Osteocyte (in vitro differentiated cells): Measurements from ENCODE around the gene ATOSA. TPM values are rescaled to one million over a fixed set of nuclear protein-coding genes. Genes with fewer than 3 reads are reported as not detected.

Source experiments
- DNase-seq: peaks from one replicate; pipeline ENCODE4 v3.0.0; 2021; ENCODE audit warnings: mixed read lengths; ENCODE audit not compliant: unreplicated experiment; ENCODE audit errors: extremely low spot score
- H3K27ac Mint-ChIP-seq: one replicate; pipeline ENCODE4 v1.8.0; 2021; ENCODE audit warnings: mild to moderate bottlenecking, mixed read lengths; ENCODE audit not compliant: unreplicated experiment
- H3K27me3 Mint-ChIP-seq: one replicate; pipeline ENCODE4 v1.8.0; 2021; ENCODE audit warnings: mixed read lengths; ENCODE audit not compliant: unreplicated experiment
- H3K36me3 Mint-ChIP-seq: one replicate; pipeline ENCODE4 v1.8.0; 2021; ENCODE audit warnings: mixed read lengths; ENCODE audit not compliant: unreplicated experiment
- H3K4me1 Mint-ChIP-seq: one replicate; pipeline ENCODE4 v1.8.0; 2021; ENCODE audit warnings: mixed read lengths; ENCODE audit not compliant: unreplicated experiment
- H3K4me3 Mint-ChIP-seq: one replicate; pipeline ENCODE4 v1.8.0; 2021; ENCODE audit warnings: mild to moderate bottlenecking, moderate library complexity, mixed read lengths; ENCODE audit not compliant: unreplicated experiment
- H3K9me3 Mint-ChIP-seq: one replicate; pipeline ENCODE4 v1.8.0; 2021; ENCODE audit warnings: mixed read lengths; ENCODE audit not compliant: unreplicated experiment
- total RNA-seq: library from RNA; stranded (reverse); gene quantifications from 2 replicates; pipeline ENCODE4 v1.2.1, GENCODE V29; 2021
- TF ChIP-seq, protein P1 (sequence below): fragments of 200-600 bp; sonication (generic); IDR thresholded peaks from 2 replicates; pipeline ENCODE4 v1.5.0; 2021; ENCODE audit warnings: antibody characterized with exemption, mild to moderate bottlenecking, moderate library complexity

ATOSA gene
- total RNA-seq, 1 donor from 2014 or later = 33.6 TPM

DNA sequence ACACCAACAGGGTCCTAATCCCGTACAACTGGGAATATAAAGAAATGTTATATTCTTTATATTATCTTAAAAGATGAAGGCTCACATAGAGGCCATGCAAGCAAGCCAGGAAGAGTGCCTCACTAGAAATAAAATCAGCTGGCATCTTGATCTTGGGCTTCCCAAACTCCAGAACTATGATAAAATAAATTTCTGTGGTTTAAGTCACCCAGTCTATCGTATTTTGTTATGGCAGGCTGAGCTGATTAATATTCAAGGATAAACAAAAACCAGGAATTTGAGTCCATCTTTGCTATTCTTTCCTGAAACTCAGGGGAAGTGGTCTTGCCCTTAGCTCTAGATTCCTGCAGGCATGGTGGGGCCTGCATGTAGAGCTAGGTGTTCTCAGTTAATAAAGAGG, 42.7 kb downstream of the ATOSA start:
- H3K27me3 Mint-ChIP-seq = no peaks in the 10 kb centered on the region
- peaks cover 26% of the 10 kb centered on the region for H3K36me3 Mint-ChIP-seq
- no peak overlapping the region for H3K27ac Mint-ChIP-seq
- no peak for DNase-seq
- H3K4me3 Mint-ChIP-seq = no peak overlapping the region
- peaks cover 3% of the 10 kb centered on the region for H3K4me1 Mint-ChIP-seq
- TF ChIP-seq, protein P1, sequence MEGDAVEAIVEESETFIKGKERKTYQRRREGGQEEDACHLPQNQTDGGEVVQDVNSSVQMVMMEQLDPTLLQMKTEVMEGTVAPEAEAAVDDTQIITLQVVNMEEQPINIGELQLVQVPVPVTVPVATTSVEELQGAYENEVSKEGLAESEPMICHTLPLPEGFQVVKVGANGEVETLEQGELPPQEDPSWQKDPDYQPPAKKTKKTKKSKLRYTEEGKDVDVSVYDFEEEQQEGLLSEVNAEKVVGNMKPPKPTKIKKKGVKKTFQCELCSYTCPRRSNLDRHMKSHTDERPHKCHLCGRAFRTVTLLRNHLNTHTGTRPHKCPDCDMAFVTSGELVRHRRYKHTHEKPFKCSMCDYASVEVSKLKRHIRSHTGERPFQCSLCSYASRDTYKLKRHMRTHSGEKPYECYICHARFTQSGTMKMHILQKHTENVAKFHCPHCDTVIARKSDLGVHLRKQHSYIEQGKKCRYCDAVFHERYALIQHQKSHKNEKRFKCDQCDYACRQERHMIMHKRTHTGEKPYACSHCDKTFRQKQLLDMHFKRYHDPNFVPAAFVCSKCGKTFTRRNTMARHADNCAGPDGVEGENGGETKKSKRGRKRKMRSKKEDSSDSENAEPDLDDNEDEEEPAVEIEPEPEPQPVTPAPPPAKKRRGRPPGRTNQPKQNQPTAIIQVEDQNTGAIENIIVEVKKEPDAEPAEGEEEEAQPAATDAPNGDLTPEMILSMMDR = no peak
- H3K9me3 Mint-ChIP-seq = no peaks in the 10 kb centered on the region

DNA sequence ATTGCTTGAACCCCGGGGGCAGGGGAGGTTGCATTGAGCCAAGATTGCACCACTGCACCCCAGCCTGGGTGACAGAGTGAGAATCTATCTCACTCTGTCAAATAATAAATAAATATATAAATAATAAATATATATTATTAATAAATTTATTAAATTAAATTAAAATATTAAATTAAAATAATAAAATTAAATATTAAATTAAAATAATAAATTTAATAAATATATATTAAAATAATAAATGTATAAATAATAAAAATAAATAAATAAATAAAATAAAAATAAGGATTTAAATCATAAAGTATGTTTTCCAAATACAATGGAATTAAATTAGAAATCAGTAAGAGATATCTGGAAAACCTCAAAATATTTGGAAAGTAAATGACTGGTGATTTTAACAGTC, 43.3 kb downstream of the ATOSA start:
- Mint-ChIP-seq H3K27ac (no peak overlapping the region), H3K9me3 (no peaks in the 10 kb centered on the region)

More for the DNA sequence above, 43.3 kb downstream of the ATOSA start:
- Mint-ChIP-seq H3K4me3 (no peak overlapping the region), H3K27me3 (no peaks in the 10 kb centered on the region), H3K4me1 (peaks cover 3% of the 10 kb centered on the region), H3K36me3 (peaks cover 26% of the 10 kb centered on the region)
- no peak for DNase-seq
- TF ChIP-seq, protein P1 = no peak

Other genes with a start within 250 kb of the ATOSA start
- 41.1 and 45.4 TPM in 2 replicates for gene MYO5A, start 150.5 kb downstream of the ATOSA start, total RNA-seq
- 165 and 169 TPM in 2 replicates for gene ARPP19, start 110.4 kb downstream of the ATOSA start, total RNA-seq
- gene ONECUT1, start 110.9 kb upstream of the ATOSA start, total RNA-seq = not detected in 2 replicates